Fibroblast of lung (primary cell): Measurements from ENCODE around the gene MISP. TPM values are rescaled to one million over a fixed set of nuclear protein-coding genes. Genes with fewer than 3 reads are reported as not detected.

ENCODE experiments used
- DNase-seq, 2 donors: peaks; one replicate each; pipeline versions ENCODE4 v3.0.0 to v3.0.0-alpha.2; 2010; ENCODE audit warnings: low read depth in 2 of 2
- H2AFZ ChIP-seq: 2 replicates; pipeline ENCODE4 v1.5.1; 2012; ENCODE audit warnings: low read length, control low read depth, inconsistent platforms
- H3K27ac ChIP-seq: 2 replicates; pipeline ENCODE4 v1.5.1; 2011; ENCODE audit warnings: low read length, control low read depth; ENCODE audit not compliant: insufficient read depth
- H3K27me3 ChIP-seq: 2 replicates; pipeline ENCODE4 v1.5.1; 2011; ENCODE audit warnings: mild to moderate bottlenecking, low read length; ENCODE audit not compliant: control insufficient read depth, insufficient read depth
- H3K36me3 ChIP-seq: 2 replicates; pipeline ENCODE4 v1.5.1; 2011; ENCODE audit warnings: low read length; ENCODE audit not compliant: control insufficient read depth, insufficient read depth
- H3K4me1 ChIP-seq: 2 replicates; pipeline ENCODE4 v1.5.1; 2011; ENCODE audit warnings: low read length; ENCODE audit not compliant: control insufficient read depth, insufficient read depth; ENCODE audit errors: extremely low read depth
- H3K4me2 ChIP-seq: 2 replicates; pipeline ENCODE4 v1.5.1; 2011; ENCODE audit warnings: low read length, control low read depth; ENCODE audit not compliant: insufficient read depth; ENCODE audit errors: extremely low read depth
- H3K4me3 ChIP-seq, 4 experiments: fragments of 200-600 bp in 1 of 4; sonication (generic) in 1 of 4; replicated peaks in 1 of 4; 2 replicates each; pipeline ENCODE4 v1.5.1; 2011 to 2016; ENCODE audit warnings: low read length in 4 of 4, low read depth in 3 of 4, mild to moderate bottlenecking in 3 of 4, control low read depth in 2 of 4, inconsistent platforms in 1 of 4, mixed read lengths in 1 of 4; ENCODE audit not compliant: insufficient read depth in 1 of 4; ENCODE audit errors: control extremely low read depth in 1 of 4
- H3K79me2 ChIP-seq: 2 replicates; pipeline ENCODE4 v1.5.1; 2012; ENCODE audit warnings: mild to moderate bottlenecking, low read length, inconsistent platforms; ENCODE audit not compliant: control insufficient read depth, insufficient read depth
- H3K9ac ChIP-seq: 2 replicates; pipeline ENCODE4 v1.5.1; 2011; ENCODE audit warnings: mild to moderate bottlenecking, low read length, control low read depth; ENCODE audit not compliant: insufficient read depth
- H3K9me3 ChIP-seq: 2 replicates; pipeline ENCODE4 v1.5.1; 2012; ENCODE audit warnings: low read depth, low read length; ENCODE audit not compliant: control insufficient read depth, insufficient read depth
- H4K20me1 ChIP-seq: 2 replicates; pipeline ENCODE4 v1.5.1; 2011; ENCODE audit warnings: low read length; ENCODE audit not compliant: control insufficient read depth, insufficient read depth; ENCODE audit errors: extremely low read depth
- EZH2 ChIP-seq: IDR thresholded peaks from 2 replicates; pipeline ENCODE4 v1.5.1; 2012; ENCODE audit warnings: low read length, control low read depth, mild to moderate bottlenecking; ENCODE audit errors: missing control alignments
- polyA plus RNA-seq, 2 donors: library from polyadenylated mRNA; depleted of rRNA in 1 of 2; stranded (reverse) in 1 of 2; unstranded in 1 of 2; fragments of >200 nt; gene quantifications; 2 replicates each; pipeline ENCODE4 v1.2.1, GENCODE V29; 2011 to 2012; ENCODE audit warnings: missing spikeins in 1 of 2
- total RNA-seq: library from RNA; depleted of rRNA; stranded (reverse); fragments of >200 nt; gene quantifications from 2 replicates; pipeline ENCODE4 v1.2.1, GENCODE V29; 2014
- TF ChIP-seq, protein P1 (sequence below), 2 donors: IDR thresholded peaks in 1 of 2; conservative IDR thresholded peaks in 1 of 2; 1 replicate in 1 of 2; 2 replicates in 1 of 2; pipeline ENCODE4 v1.5.1; 2011 to 2012; ENCODE audit warnings: low read length in 2 of 2, control low read depth in 1 of 2, inconsistent platforms in 1 of 2, low read depth in 1 of 2, mild to moderate bottlenecking in 1 of 2

The MISP gene
- total and polyA plus RNA-seq, 2 donors (not counting 1 experiment from before 2014, with no cell fraction given): not detected

DNA sequence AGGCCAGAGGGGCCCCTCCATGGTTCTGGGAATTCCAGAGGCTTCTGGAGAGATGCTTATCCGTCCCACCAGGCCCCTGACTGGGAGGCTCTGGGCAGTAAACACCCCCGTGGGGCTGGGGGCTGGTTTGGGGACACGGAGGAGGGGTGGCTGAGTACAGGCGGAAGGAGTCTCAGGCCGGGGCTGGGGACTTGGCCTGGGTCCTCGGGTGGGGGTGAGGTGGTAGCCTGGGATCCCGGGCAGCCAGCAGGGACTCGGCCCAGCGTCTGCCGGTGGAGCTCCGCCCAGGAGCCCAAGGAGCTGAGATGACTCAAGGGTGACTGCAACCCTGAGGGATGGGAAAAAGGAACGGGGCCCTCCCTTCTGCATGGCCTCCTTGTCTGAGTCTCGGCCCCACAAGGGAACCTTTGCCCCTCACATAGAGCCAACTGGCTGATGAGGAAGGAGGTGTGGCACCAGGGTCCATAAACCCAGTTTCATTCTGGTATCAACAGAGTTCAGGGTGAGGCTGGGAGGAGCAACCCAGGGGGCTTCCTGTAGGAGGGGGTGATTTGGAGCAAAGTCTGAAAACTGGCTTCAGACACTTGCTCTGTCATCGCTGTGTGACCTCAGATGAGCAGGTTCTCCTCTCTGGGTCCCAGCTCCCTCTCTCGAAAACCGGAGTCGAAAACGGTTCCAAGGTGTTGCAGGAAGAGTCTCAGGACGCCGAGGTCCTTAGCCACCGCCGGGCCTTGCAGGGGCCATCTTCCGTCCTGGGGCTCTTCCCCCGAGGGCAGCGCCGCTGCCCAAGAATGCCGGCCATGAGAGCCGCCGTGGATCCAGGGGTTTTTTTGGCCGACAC lies 809 bp downstream of the MISP start:
- TF ChIP-seq, protein P1, sequence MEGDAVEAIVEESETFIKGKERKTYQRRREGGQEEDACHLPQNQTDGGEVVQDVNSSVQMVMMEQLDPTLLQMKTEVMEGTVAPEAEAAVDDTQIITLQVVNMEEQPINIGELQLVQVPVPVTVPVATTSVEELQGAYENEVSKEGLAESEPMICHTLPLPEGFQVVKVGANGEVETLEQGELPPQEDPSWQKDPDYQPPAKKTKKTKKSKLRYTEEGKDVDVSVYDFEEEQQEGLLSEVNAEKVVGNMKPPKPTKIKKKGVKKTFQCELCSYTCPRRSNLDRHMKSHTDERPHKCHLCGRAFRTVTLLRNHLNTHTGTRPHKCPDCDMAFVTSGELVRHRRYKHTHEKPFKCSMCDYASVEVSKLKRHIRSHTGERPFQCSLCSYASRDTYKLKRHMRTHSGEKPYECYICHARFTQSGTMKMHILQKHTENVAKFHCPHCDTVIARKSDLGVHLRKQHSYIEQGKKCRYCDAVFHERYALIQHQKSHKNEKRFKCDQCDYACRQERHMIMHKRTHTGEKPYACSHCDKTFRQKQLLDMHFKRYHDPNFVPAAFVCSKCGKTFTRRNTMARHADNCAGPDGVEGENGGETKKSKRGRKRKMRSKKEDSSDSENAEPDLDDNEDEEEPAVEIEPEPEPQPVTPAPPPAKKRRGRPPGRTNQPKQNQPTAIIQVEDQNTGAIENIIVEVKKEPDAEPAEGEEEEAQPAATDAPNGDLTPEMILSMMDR (conservative IDR thresholded peaks at IDR 0.05 in 1 of 2, IDR thresholded peaks at IDR 0.05 in 1 of 2; ENCODE audit: low read depth in 1 of 2, low read length in 2 of 2): no peak
- no peak for TF ChIP-seq EZH2
- Histone ChIP-seq H3K36me3 (no peaks in the 10 kb centered on the region), H3K9ac (peak overlapping the region; percentile 26), H2AFZ (peak overlapping the region; percentile 19), H3K4me1 (peaks cover 16% of the 10 kb centered on the region), H3K4me2 (peak overlapping the region; percentile 48), H4K20me1 (no peaks in the 10 kb centered on the region), H3K27ac (peak overlapping the region; percentile 83), H3K27me3 (no peaks in the 10 kb centered on the region), H3K79me2 (no peaks in the 10 kb centered on the region), H3K4me3 (no peak overlapping the region), H3K9me3 (no peaks in the 10 kb centered on the region)
- DNase-seq: peak; percentile 82 to 87

DNA sequence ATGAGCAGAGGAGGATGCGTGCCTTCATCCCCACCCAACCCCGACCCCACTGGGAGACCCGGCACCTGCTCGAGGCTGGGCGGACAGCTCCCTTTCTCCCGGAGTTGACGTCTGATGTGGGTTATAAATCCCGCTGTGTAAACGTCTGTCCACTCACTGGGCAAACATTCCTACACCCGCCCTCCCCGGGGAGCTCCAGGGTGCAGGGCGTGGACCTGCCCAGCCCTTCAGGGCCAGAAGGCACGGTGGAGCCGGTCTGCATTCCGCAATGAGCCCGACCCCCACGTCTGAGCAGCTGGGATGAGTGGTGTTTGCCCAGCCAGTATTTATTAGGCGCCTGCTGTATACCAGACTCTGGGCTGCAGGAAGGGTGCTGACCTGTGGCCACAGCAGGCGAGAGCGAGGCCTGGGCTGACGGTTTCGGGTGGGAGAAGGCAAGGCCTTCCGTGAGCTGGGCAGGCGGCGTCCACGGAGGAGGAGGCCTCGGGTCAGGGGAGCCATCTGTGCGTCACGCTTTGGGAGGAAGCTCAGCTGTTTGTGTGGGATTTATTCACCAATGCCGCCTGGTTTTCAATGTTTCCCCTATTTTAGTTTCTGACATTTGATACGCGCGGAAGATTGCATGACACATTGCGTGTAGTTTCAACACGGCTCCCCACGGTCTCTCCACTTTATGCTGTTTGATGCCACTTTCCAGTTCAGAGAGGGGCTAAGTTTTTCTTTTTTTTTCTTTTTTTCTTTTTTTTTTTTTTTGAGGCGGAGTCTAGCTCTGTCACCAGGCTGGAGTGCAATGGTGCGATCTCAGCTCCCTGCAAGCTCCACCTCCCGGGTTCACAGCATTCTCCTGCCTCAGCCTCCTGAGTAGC lies 2.0 kb downstream of the MISP start:
- H2AFZ ChIP-seq: no peak overlapping the region
- DNase-seq: peak; percentile 84 to 92
- H4K20me1 ChIP-seq: no peaks in the 10 kb centered on the region
- no peaks in the 10 kb centered on the region for H3K27me3 ChIP-seq
- H3K4me2 ChIP-seq: peak overlapping the region; percentile 25
- H3K9me3 ChIP-seq: no peaks in the 10 kb centered on the region
- H3K36me3 ChIP-seq: no peaks in the 10 kb centered on the region
- H3K4me1 ChIP-seq: peaks cover 16% of the 10 kb centered on the region
- H3K27ac ChIP-seq: peak overlapping the region; percentile 92
- H3K9ac ChIP-seq: peak overlapping the region; percentile 65
- no peak overlapping the region for H3K4me3 ChIP-seq
- no peak for TF ChIP-seq EZH2
- TF ChIP-seq, protein P1 (conservative IDR thresholded peaks at IDR 0.05 in 1 of 2, IDR thresholded peaks at IDR 0.05 in 1 of 2; ENCODE audit: low read depth in 1 of 2, low read length in 2 of 2): no peak
- H3K79me2 ChIP-seq: no peaks in the 10 kb centered on the region

DNA sequence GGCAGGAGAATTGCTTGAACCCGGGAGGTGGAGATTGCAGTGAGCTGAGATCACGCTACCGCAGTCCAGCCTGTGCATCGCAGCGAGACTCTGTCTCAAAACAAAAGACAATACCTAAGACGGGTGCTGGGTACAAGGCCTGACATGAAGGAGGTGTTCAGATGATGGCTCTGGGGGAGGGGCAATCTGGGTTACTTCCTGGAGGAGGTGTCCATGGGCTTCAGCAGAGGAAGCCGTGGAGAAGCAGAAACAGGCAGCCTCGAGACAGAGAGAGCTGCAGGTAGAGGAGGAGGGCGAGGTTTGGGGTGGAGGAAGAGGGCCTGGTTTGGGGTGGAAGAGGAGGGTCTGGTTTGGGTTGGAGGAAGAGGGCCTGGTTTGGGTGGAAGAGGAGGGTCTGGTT lies 3.6 kb downstream of the MISP start:
- Histone ChIP-seq H3K4me1 (peaks cover 16% of the 10 kb centered on the region), H3K9ac (no peak overlapping the region), H2AFZ (no peak overlapping the region), H3K79me2 (no peaks in the 10 kb centered on the region), H3K27me3 (no peaks in the 10 kb centered on the region), H3K4me3 (no peak overlapping the region), H3K9me3 (no peaks in the 10 kb centered on the region), H3K4me2 (no peak overlapping the region), H3K27ac (no peak overlapping the region), H4K20me1 (no peaks in the 10 kb centered on the region), H3K36me3 (no peaks in the 10 kb centered on the region)
- DNase-seq: no peak
- TF ChIP-seq EZH2: no peak
- TF ChIP-seq, protein P1 (conservative IDR thresholded peaks at IDR 0.05 in 1 of 2, IDR thresholded peaks at IDR 0.05 in 1 of 2; ENCODE audit: low read depth in 1 of 2, low read length in 2 of 2): no peak
